Mesenchymal stem cell (in vitro differentiated cells and primary cell): ENCODE data around the gene RNF222.

Experiments
- DNase-seq: peaks from one replicate; pipeline ENCODE4 v3.0.0-alpha.2; 2013
- H2AFZ ChIP-seq: one replicate; pipeline ENCODE4 v1.6.1; 2013; ENCODE audit warnings: low read depth, mild to moderate bottlenecking, control low read depth, inconsistent platforms, low read length, moderate library complexity
- H2AK5ac ChIP-seq: 2 replicates; pipeline ENCODE4 v1.6.1; 2013; ENCODE audit warnings: low read length, moderate library complexity, mild to moderate bottlenecking, inconsistent platforms; ENCODE audit not compliant: severe bottlenecking
- H2BK120ac ChIP-seq: one replicate; pipeline ENCODE4 v1.6.1; 2013; ENCODE audit warnings: low read depth, mild to moderate bottlenecking, inconsistent platforms, low read length, moderate library complexity
- H2BK12ac ChIP-seq, 2 experiments: one replicate each; pipeline ENCODE4 v1.6.1; 2013; ENCODE audit warnings: inconsistent platforms in 2 of 2, low read length in 2 of 2, mild to moderate bottlenecking in 2 of 2, moderate library complexity in 2 of 2, control low read depth in 1 of 2
- H2BK15ac ChIP-seq: one replicate; pipeline ENCODE4 v1.6.1; 2013; ENCODE audit warnings: mild to moderate bottlenecking, low read depth, inconsistent platforms; ENCODE audit not compliant: poor library complexity, severe bottlenecking
- H2BK5ac ChIP-seq: 2 replicates; pipeline ENCODE4 v1.6.1; 2013; ENCODE audit warnings: low read depth, mild to moderate bottlenecking, low read length, control low read depth, inconsistent platforms; ENCODE audit not compliant: poor library complexity, severe bottlenecking
- H3K14ac ChIP-seq, 2 experiments: one replicate each; pipeline ENCODE4 v1.6.1; 2013; ENCODE audit warnings: inconsistent platforms in 2 of 2, low read length in 2 of 2, control low read depth in 1 of 2, mild to moderate bottlenecking in 1 of 2, moderate library complexity in 1 of 2
- H3K18ac ChIP-seq, 2 experiments: one replicate each; pipeline ENCODE4 v1.6.1; 2013; ENCODE audit warnings: inconsistent platforms in 2 of 2, low read length in 2 of 2, control low read depth in 1 of 2, low read depth in 1 of 2, mild to moderate bottlenecking in 1 of 2
- H3K23ac ChIP-seq, 2 experiments: one replicate each; pipeline ENCODE4 v1.6.1; 2013; ENCODE audit warnings: inconsistent platforms in 2 of 2, low read length in 2 of 2, mild to moderate bottlenecking in 2 of 2, moderate library complexity in 2 of 2, control low read depth in 1 of 2
- H3K27ac ChIP-seq: 2 replicates; pipeline ENCODE4 v1.5.1; 2013; ENCODE audit warnings: mild to moderate bottlenecking, moderate library complexity, low read length, control low read depth, inconsistent platforms; ENCODE audit not compliant: poor library complexity, severe bottlenecking
- H3K27me3 ChIP-seq, 2 experiments: 2 replicates each; pipeline versions ENCODE4 v1.6.1 to v1.7.0; 2013; ENCODE audit warnings: low read length in 2 of 2, mild to moderate bottlenecking in 2 of 2, moderate library complexity in 2 of 2, control low read depth in 1 of 2, inconsistent platforms in 1 of 2; ENCODE audit not compliant: control insufficient read depth in 1 of 2, insufficient read depth in 1 of 2
- H3K36me3 ChIP-seq, 2 experiments: 2 replicates each; pipeline versions ENCODE4 v1.6.1 to v1.7.0; 2013; ENCODE audit warnings: low read length in 2 of 2, control low read depth in 1 of 2, inconsistent platforms in 1 of 2, low read depth in 1 of 2, mild to moderate bottlenecking in 1 of 2; ENCODE audit not compliant: insufficient read depth in 2 of 2, control insufficient read depth in 1 of 2
- H3K4ac ChIP-seq, 2 experiments: one replicate each; pipeline ENCODE4 v1.6.1; 2013; ENCODE audit warnings: inconsistent platforms in 2 of 2, low read length in 2 of 2, mild to moderate bottlenecking in 2 of 2, moderate library complexity in 2 of 2, control low read depth in 1 of 2, low read depth in 1 of 2
- H3K4me1 ChIP-seq: 2 replicates; pipeline ENCODE4 v1.6.1; 2013; ENCODE audit warnings: low read depth, low read length, control low read depth; ENCODE audit not compliant: control insufficient read depth, insufficient read depth
- H3K4me2 ChIP-seq: 2 replicates; pipeline ENCODE4 v1.6.1; 2013; ENCODE audit warnings: low read length, mild to moderate bottlenecking, inconsistent platforms; ENCODE audit not compliant: poor library complexity, severe bottlenecking
- H3K4me3 ChIP-seq, 2 experiments: 2 replicates each; pipeline versions ENCODE4 v1.5.1 to v1.7.0; 2013; ENCODE audit warnings: low read length in 2 of 2, mild to moderate bottlenecking in 2 of 2, control low read depth in 1 of 2, low read depth in 1 of 2; ENCODE audit not compliant: insufficient read depth in 1 of 2
- H3K79me1 ChIP-seq: replicated peaks from 2 replicates; pipeline ENCODE4 v1.6.1; 2013; ENCODE audit warnings: mild to moderate bottlenecking, control low read depth, low read length, inconsistent platforms; ENCODE audit not compliant: poor library complexity, severe bottlenecking
- H3K9ac ChIP-seq: 2 replicates; pipeline ENCODE4 v1.7.0; 2013; ENCODE audit warnings: mild to moderate bottlenecking, low read length, moderate library complexity
- H3K9me3 ChIP-seq: 2 replicates; pipeline ENCODE4 v1.7.0; 2013; ENCODE audit warnings: mild to moderate bottlenecking, low read length; ENCODE audit not compliant: control insufficient read depth
- H4K8ac ChIP-seq: one replicate; pipeline ENCODE4 v1.6.1; 2013; ENCODE audit warnings: inconsistent platforms, mild to moderate bottlenecking, low read length, moderate library complexity
- H4K91ac ChIP-seq: one replicate; pipeline ENCODE4 v1.6.1; 2013; ENCODE audit warnings: mild to moderate bottlenecking, low read length, inconsistent platforms
- WGBS: methylation state at CpG from one replicate; pipeline ENCODE4 v1.1.7; 2013; ENCODE audit warnings: mixed read lengths; 5-methylcytosine and 5-hydroxymethylcytosine counted together

RNF222 gene

DNA sequence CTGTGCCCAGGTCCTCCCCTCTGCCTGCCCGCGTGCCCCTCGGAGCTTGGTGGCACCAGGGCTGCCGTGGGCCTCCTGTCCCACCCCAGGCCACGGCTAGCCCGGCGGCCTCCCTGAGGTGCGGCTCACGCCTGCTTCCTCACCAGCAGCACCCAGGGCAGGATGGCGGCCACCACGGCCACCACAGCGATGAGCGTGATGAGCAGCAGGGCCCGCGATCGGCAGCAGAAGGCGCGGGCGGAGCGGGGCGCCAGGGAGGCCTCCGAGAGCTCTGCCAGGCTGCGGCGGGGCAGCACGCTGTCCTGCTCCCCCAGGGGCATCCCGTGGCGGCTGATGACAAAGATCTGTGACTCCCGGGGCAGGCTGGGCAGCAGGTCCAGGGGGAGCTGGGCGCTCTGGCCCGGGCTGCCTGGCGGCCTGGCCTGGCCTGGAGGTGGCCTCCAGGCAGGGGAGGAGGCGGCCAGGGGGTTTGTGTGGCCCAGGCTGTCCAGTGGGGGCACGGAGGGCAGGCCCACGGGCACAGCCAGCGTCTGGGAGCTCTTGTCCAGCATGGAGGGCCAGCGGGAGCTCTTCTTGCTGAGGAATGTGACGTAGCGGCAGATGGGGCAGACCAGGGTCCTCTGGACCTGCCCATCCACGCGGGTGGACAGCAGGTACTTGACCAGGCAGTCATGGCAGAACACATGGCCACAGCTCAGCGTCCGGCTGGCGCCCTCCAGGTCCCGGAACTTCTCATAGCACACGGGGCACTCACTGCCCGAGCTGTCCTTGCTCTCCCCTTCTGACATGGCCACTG, 4.8 kb downstream of the RNF222 start:
- Histone ChIP-seq H2AFZ (no peak overlapping the region), H3K9ac (no peak overlapping the region), H2BK120ac (no peak overlapping the region), H3K9me3 (no peaks in the 10 kb centered on the region), H3K18ac (no peak overlapping the region), H3K36me3 (peaks cover 0 to 4% of the 10 kb centered on the region in 2 experiments), H3K27ac (no peak overlapping the region), H3K14ac (no peak overlapping the region), H3K4ac (no peak overlapping the region), H2BK15ac (no peak overlapping the region), H4K8ac (no peak overlapping the region), H2AK5ac (no peak overlapping the region), H3K4me2 (no peak overlapping the region), H4K91ac (no peak overlapping the region), H2BK12ac (no peak overlapping the region), H3K79me1 (no peaks in the 10 kb centered on the region), H3K27me3 (peaks cover 23 to 51% of the 10 kb centered on the region in 2 experiments), H3K4me1 (peaks cover 20% of the 10 kb centered on the region), H3K23ac (no peak overlapping the region), H3K4me3 (no peak overlapping the region), H2BK5ac (no peak overlapping the region)
- 95% methylated on average over 46 of the region's 46 CpGs for WGBS
- DNase-seq, result no peak

DNA sequence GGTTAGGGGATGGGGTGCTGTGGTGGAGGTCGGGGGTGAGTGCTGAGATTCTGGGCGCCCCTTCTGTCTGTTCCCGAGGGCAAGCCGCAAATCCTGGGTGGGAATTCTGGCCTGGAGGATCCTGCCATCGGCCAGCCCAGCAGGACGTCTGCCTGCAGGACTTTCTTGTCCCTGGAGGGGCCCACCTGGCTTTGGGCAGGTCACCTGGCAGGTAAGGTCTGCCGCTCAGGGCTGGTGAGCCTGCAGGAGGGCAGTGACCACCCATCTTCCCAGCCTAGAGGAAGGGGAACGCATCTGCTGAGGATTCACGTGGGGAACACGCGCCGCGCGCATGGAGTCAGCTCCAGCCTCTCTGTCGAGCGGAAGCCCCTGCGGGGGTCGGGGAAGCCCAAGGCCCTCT, 5.4 kb downstream of the RNF222 start:
- Histone ChIP-seq H3K4me3 (no peak overlapping the region), H3K9me3 (no peaks in the 10 kb centered on the region), H4K8ac (no peak overlapping the region), H3K79me1 (no peaks in the 10 kb centered on the region), H3K27ac (no peak overlapping the region), H3K9ac (no peak overlapping the region), H2BK120ac (no peak overlapping the region), H4K91ac (no peak overlapping the region), H2BK15ac (no peak overlapping the region), H3K23ac (no peak overlapping the region), H3K4me1 (peaks cover 18% of the 10 kb centered on the region), H3K27me3 (peaks cover 17 to 45% of the 10 kb centered on the region in 2 experiments), H2AFZ (no peak overlapping the region), H3K14ac (no peak overlapping the region), H3K36me3 (peaks cover 0 to 4% of the 10 kb centered on the region in 2 experiments), H2BK5ac (no peak overlapping the region), H3K4ac (no peak overlapping the region), H2BK12ac (no peak overlapping the region), H2AK5ac (no peak overlapping the region), H3K4me2 (no peak overlapping the region), H3K18ac (no peak overlapping the region)
- no peak for DNase-seq
- 81% methylated on average over 18 of the region's 18 CpGs for WGBS

GRCh38 chr17:8391711-8392110, 5.9 kb downstream of the RNF222 start:
- H4K8ac ChIP-seq, result peak overlapping the region; percentile 30
- no peaks in the 10 kb centered on the region for H3K79me1 ChIP-seq
- H3K36me3 ChIP-seq, result peaks cover 0 to 4% of the 10 kb centered on the region in 2 experiments
- H2AK5ac ChIP-seq, result no peak overlapping the region
- H3K9ac ChIP-seq, result no peak overlapping the region
- no peak overlapping the region for H3K23ac ChIP-seq
- no peaks in the 10 kb centered on the region for H3K9me3 ChIP-seq
- H3K27ac ChIP-seq, result no peak overlapping the region
- H3K4me2 ChIP-seq, result no peak overlapping the region
- no peak overlapping the region for H3K18ac ChIP-seq
- no peak overlapping the region for H3K4me3 ChIP-seq
- H3K4me1 ChIP-seq, result peaks cover 19% of the 10 kb centered on the region
- no peak overlapping the region for H2AFZ ChIP-seq
- H2BK5ac ChIP-seq, result no peak overlapping the region
- no peak for DNase-seq
- no peak overlapping the region for H2BK15ac ChIP-seq
- WGBS, result 37% methylated on average over 6 of the region's 9 CpGs
- no peak overlapping the region for H3K14ac ChIP-seq
- no peak overlapping the region for H4K91ac ChIP-seq
- H2BK12ac ChIP-seq, result no peak overlapping the region
- H2BK120ac ChIP-seq, result no peak overlapping the region
- H3K27me3 ChIP-seq, result peaks cover 13 to 40% of the 10 kb centered on the region in 2 experiments
- no peak overlapping the region for H3K4ac ChIP-seq

DNA sequence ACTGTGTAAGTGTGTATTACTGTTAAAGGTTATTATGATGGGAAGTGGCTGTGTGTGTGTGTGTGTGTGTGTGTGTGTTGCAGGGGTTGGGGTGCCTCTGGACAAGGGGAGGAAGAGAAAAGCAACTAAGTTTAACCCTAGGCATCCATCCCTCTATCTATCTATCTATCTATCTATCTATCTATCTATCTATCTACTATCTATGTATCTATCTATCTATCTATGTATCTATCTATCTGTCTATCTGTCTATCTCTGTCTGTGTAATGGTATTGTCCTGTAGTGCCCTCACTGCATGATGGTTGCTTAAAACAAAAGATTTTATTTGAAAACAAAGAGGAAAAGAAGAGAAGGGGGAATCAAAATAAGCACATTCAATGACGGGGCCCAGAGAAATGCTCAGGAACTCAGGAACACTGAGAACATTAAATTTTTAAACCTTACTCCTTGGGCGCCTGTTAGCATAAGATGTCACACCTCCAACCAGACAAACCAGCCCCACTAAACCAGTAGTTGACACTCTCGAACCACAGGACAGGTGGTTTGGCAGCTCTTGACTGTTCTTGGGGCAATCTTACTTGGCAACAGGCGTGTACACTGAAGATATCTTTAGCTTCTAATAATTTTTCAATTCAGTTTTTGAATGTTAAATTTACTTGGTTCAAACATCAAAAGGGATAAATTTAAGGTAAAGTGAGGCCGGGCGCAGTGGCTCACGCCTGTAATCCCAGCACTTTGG, 9.5 kb downstream of the RNF222 start:
- Histone ChIP-seq H3K4ac (no peak overlapping the region), H2BK5ac (no peak overlapping the region), H3K23ac (no peak overlapping the region), H3K18ac (no peak overlapping the region), H2BK12ac (no peak overlapping the region), H3K79me1 (no peaks in the 10 kb centered on the region), H2BK120ac (no peak overlapping the region), H3K4me2 (no peak overlapping the region), H3K4me3 (no peak overlapping the region), H2AFZ (no peak overlapping the region), H3K9ac (no peak overlapping the region), H4K91ac (no peak overlapping the region), H3K4me1 (peaks cover 22% of the 10 kb centered on the region), H3K14ac (no peak overlapping the region), H3K27me3 (peaks cover 0 to 8% of the 10 kb centered on the region in 2 experiments), H4K8ac (no peak overlapping the region), H3K27ac (no peak overlapping the region), H2AK5ac (no peak overlapping the region), H3K9me3 (no peaks in the 10 kb centered on the region), H3K36me3 (peaks cover 0 to 4% of the 10 kb centered on the region in 2 experiments), H2BK15ac (peak overlapping the region; percentile 67)
- WGBS, result 96% methylated on average over 6 of the region's 7 CpGs
- no peak for DNase-seq
